Gastroesophageal sphincter (tissue), 3 donors: ENCODE data around the gene ACOX1.

Source experiments
- CTCF ChIP-seq, 4 experiments: fragments of 200-600 bp in 2 of 4; fragments of 450-650 bp in 2 of 4; sonication (generic) in 1 of 4; IDR thresholded peaks; one replicate each; pipeline ENCODE4 v1.5.1; 2017 to 2019; ENCODE audit warnings: antibody characterized with exemption in 4 of 4, mild to moderate bottlenecking in 2 of 4, moderate library complexity in 2 of 4
- POLR2A ChIP-seq, 2 donors: fragments of 450-650 bp; IDR thresholded peaks; one replicate each; pipeline ENCODE4 v1.6.1; 2017; ENCODE audit warnings: antibody characterized with exemption in 2 of 2, mild to moderate bottlenecking in 2 of 2, moderate library complexity in 1 of 2

- TF ChIP-seq POLR2A (IDR thresholded peaks at IDR 0.05) = no peak
- no peak for TF ChIP-seq CTCF (IDR thresholded peaks at IDR 0.05)
Measured at GRCh38 chr17:76011951-76012350, 33.0 kb upstream of the ACOX1 start.
